Measurements from ENCODE around the gene KLHL22.

DNA sequence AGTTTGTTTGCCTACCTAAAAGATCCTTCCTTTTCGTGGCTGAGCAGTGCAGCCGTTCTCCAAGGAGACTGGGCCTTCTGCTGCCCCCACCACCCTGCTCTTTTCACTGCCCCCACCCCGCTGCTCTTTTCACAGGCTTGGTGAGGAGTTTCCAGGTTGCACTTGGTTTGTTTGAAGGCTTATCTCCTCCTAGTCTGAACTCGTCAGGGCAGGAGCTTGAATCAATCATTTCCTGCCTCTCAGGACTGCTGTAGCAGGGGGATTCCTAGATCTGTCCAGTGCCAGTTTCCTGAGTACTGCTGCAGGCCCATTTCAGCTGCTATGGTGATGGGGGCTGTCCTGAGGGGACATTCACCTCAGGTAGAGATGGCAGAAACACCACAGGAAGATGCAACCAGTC is 21.8 kb upstream of the KLHL22 start:
- TF ChIP-seq EZH2 (IDR thresholded peaks at IDR 0.05; ENCODE audit: borderline replicate concordance, low read depth, low read length, poor library complexity, severe bottlenecking): no peak
- TF ChIP-seq, protein P1, sequence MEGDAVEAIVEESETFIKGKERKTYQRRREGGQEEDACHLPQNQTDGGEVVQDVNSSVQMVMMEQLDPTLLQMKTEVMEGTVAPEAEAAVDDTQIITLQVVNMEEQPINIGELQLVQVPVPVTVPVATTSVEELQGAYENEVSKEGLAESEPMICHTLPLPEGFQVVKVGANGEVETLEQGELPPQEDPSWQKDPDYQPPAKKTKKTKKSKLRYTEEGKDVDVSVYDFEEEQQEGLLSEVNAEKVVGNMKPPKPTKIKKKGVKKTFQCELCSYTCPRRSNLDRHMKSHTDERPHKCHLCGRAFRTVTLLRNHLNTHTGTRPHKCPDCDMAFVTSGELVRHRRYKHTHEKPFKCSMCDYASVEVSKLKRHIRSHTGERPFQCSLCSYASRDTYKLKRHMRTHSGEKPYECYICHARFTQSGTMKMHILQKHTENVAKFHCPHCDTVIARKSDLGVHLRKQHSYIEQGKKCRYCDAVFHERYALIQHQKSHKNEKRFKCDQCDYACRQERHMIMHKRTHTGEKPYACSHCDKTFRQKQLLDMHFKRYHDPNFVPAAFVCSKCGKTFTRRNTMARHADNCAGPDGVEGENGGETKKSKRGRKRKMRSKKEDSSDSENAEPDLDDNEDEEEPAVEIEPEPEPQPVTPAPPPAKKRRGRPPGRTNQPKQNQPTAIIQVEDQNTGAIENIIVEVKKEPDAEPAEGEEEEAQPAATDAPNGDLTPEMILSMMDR (conservative IDR thresholded peaks at IDR 0.05; ENCODE audit: low read depth, low read length): no peak
